Mucosa of descending colon (tissue), 3 donors: Measurements from ENCODE around the gene DENND4A. TPM values are rescaled to one million over a fixed set of nuclear protein-coding genes. Genes with fewer than 3 reads are reported as not detected.

Experiments used
- ATAC-seq: fragments of 200-7000 bp; cut with Tn5 transposase; one replicate; pipeline ENCODE4 v1.9.1; 2020; ENCODE audit warnings: mild to moderate bottlenecking, moderate library complexity
- DNase-seq, 3 donors: peaks; one replicate each; pipeline ENCODE4 v3.0.0-alpha.2; 2020
- H3K36me3 ChIP-seq: fragments of 200-600 bp; one replicate; pipeline ENCODE4 v1.8.0; 2021; ENCODE audit warnings: low read depth, mild to moderate bottlenecking
- H3K4me1 ChIP-seq: fragments of 200-600 bp; one replicate; pipeline ENCODE4 v1.8.0; 2021; ENCODE audit warnings: low read depth, mild to moderate bottlenecking
- H3K4me3 ChIP-seq: fragments of 200-600 bp; one replicate; pipeline ENCODE4 v1.8.0; 2021; ENCODE audit warnings: mild to moderate bottlenecking
- H3K9me3 ChIP-seq: fragments of 200-600 bp; one replicate; pipeline ENCODE4 v1.8.0; 2021; ENCODE audit warnings: mild to moderate bottlenecking
- CTCF ChIP-seq: fragments of 200-600 bp; IDR thresholded peaks from one replicate; pipeline ENCODE4 v1.8.0; 2022; ENCODE audit warnings: antibody characterized with exemption, mild to moderate bottlenecking
- intact Hi-C, 2 donors: fragments of 100-400 bp; cut with DNase I in 1 of 2; cut with micrococcal nuclease in 1 of 2; formaldehyde crosslinking; loops; one replicate each; pipeline versions ENCODE4 v1.11.0 to v1.11.1; 2022; cut with DNase I, micrococcal nuclease
- total RNA-seq, 3 donors: library from RNA; stranded (reverse); fragmentation: NEBNext Ultra II Directional in 2 of 3; extraction: Animal tissue kit (Norgen Biotek cat#: 25700) in 2 of 3; gene quantifications; one replicate each; pipeline versions ENCODE4 v1.2.1 to v1.2.4, GENCODE V29; 2021 to 2023
- donor health status: DM: no; HTN: no; CAD: no; lungs with moderate emphysema.
- donor health status: DM: no; HTN: no; CAD: no.
- donor health status: DM: no; HTN: yes; CAD: no.

The DENND4A gene
- total RNA-seq, 3 donors from 2014 or later = 20.3 to 34.7 (median 20.7) TPM

GRCh38 chr15:65778269-65778668 is 13.8 kb downstream of the DENND4A start:
- TF ChIP-seq CTCF = no peak
- Histone ChIP-seq H3K4me1 (peaks cover 11% of the 10 kb centered on the region), H3K9me3 (no peaks in the 10 kb centered on the region), H3K4me3 (no peak overlapping the region), H3K36me3 (no peaks in the 10 kb centered on the region)
- intact Hi-C loops = no loop called here
- peak; percentile 29 for ATAC-seq
- no peak for DNase-seq

- peaks cover 15% of the 10 kb centered on the region for H3K4me1 ChIP-seq
- ATAC-seq (no peak), DNase-seq (peak in 1 of 3 donors; percentile 13)
- no peaks in the 10 kb centered on the region for H3K36me3 ChIP-seq
- intact Hi-C loops = no loop called here
- H3K4me3 ChIP-seq = no peak overlapping the region
- TF ChIP-seq CTCF = no peak
- H3K9me3 ChIP-seq = no peaks in the 10 kb centered on the region
Observed at GRCh38 chr15:65777843-65778242, 14.2 kb downstream of the DENND4A start.

GRCh38 chr15:65777053-65777452 is 15.0 kb downstream of the DENND4A start:
- Histone ChIP-seq H3K9me3 (no peaks in the 10 kb centered on the region), H3K4me3 (no peak overlapping the region), H3K36me3 (no peaks in the 10 kb centered on the region), H3K4me1 (peaks cover 16% of the 10 kb centered on the region)
- intact Hi-C loops = no loop called here
- TF ChIP-seq CTCF = no peak
- DNase-seq (no peak), ATAC-seq (no peak)

- no peak for TF ChIP-seq CTCF
- peak; percentile 81 for ATAC-seq
Observed at GRCh38 chr15:65773386-65774111, 18.5 kb downstream of the DENND4A start.

GRCh38 chr15:65772930-65773329 is 19.2 kb downstream of the DENND4A start:
- Histone ChIP-seq H3K36me3 (no peaks in the 10 kb centered on the region), H3K9me3 (no peaks in the 10 kb centered on the region), H3K4me3 (no peak overlapping the region), H3K4me1 (peaks cover 16% of the 10 kb centered on the region)
- intact Hi-C loops = no loop called here
- ATAC-seq = peak; percentile 40
- DNase-seq = no peak
- TF ChIP-seq CTCF = no peak

More at GRCh38 chr15:65773386-65774111, 18.5 kb downstream of the DENND4A start:
- Histone ChIP-seq H3K36me3 (no peaks in the 10 kb centered on the region), H3K4me1 (peaks cover 16% of the 10 kb centered on the region), H3K4me3 (no peak overlapping the region), H3K9me3 (no peaks in the 10 kb centered on the region)
- intact Hi-C loops = no loop called here
- DNase-seq = peak in 1 of 3 donors; percentile 84
